Upper lobe of right lung (tissue), 1 donor: ENCODE results near the gene PSMC3IP. TPM values are rescaled to one million over a fixed set of nuclear protein-coding genes. Genes with fewer than 3 reads are reported as not detected.
"Not testable (repeated sequence)": the region's sequence is repeated elsewhere in the genome, so short reads cannot be mapped to it uniquely, and the experiment has no call there.

ENCODE experiments used
- ATAC-seq: fragments of 200-7000 bp; cut with Tn5 transposase; one replicate; pipeline ENCODE4 v1.9.1; 2020; ENCODE audit warnings: mild to moderate bottlenecking, moderate library complexity
- DNase-seq: peaks from one replicate; pipeline ENCODE4 v3.0.0-alpha.2; 2020
- H3K27ac ChIP-seq: fragments of 200-600 bp; one replicate; pipeline ENCODE4 v1.8.0; 2022
- H3K27me3 ChIP-seq: fragments of 200-600 bp; one replicate; pipeline ENCODE4 v1.8.0; 2022; ENCODE audit warnings: mild to moderate bottlenecking
- H3K36me3 ChIP-seq: fragments of 200-600 bp; one replicate; pipeline ENCODE4 v1.8.0; 2022
- H3K4me1 ChIP-seq: fragments of 200-600 bp; one replicate; pipeline ENCODE4 v1.8.0; 2022
- H3K4me3 ChIP-seq: fragments of 200-600 bp; one replicate; pipeline ENCODE4 v1.8.0; 2022; ENCODE audit warnings: mild to moderate bottlenecking
- H3K9me3 ChIP-seq: fragments of 200-600 bp; one replicate; pipeline ENCODE4 v1.8.0; 2022
- CTCF ChIP-seq: fragments of 200-600 bp; IDR thresholded peaks from one replicate; pipeline ENCODE4 v1.8.0; 2022; ENCODE audit warnings: antibody characterized with exemption
- intact Hi-C: fragments of 100-400 bp; cut with DNase I; formaldehyde crosslinking; loops from one replicate; pipeline ENCODE4 v1.11.0; 2022
- total RNA-seq: library from RNA; stranded (reverse); fragmentation: NEBNext Ultra II Directional; extraction: Animal tissue kit (Norgen Biotek cat#: 25700); gene quantifications from one replicate; pipeline ENCODE4 v1.2.1, GENCODE V29; 2021
- donor health status: DM: no; HTN: yes; CAD: no; lungs with severe emphysema.

The PSMC3IP gene
- total RNA-seq, 1 donor from 2014 or later = 4.2 TPM

GRCh38 chr17:42544874-42545283, 32.6 kb downstream of the PSMC3IP start:
- H3K4me1 ChIP-seq = peaks cover 6% of the 10 kb centered on the region
- intact Hi-C loops = no loop called here
- DNase-seq = no peak
- H3K4me3 ChIP-seq = no peak overlapping the region
- no peak overlapping the region for H3K27ac ChIP-seq
- H3K9me3 ChIP-seq = no peaks in the 10 kb centered on the region
- H3K36me3 ChIP-seq = peaks cover 31% of the 10 kb centered on the region
- no peak for ATAC-seq
- no peak for TF ChIP-seq CTCF
- H3K27me3 ChIP-seq = no peaks in the 10 kb centered on the region

- no peak overlapping the region for H3K27ac ChIP-seq
- DNase-seq (peak; percentile 64), ATAC-seq (no peak)
- no peaks in the 10 kb centered on the region for H3K9me3 ChIP-seq
- H3K27me3 ChIP-seq = no peaks in the 10 kb centered on the region
- peaks cover 45% of the 10 kb centered on the region for H3K36me3 ChIP-seq
- intact Hi-C loops = no loop called here
- no peak overlapping the region for H3K4me3 ChIP-seq
- H3K4me1 ChIP-seq = no peaks in the 10 kb centered on the region
- no peak for TF ChIP-seq CTCF
These were observed 34.1 kb downstream of the PSMC3IP start for GRCh38 chr17:42543190-42544079.

GRCh38 chr17:42541041-42541833, 36.3 kb downstream of the PSMC3IP start:
- no peak for DNase-seq
- Histone ChIP-seq H3K27ac (no peak overlapping the region), H3K4me1 (peaks cover 8% of the 10 kb centered on the region), H3K9me3 (no peaks in the 10 kb centered on the region), H3K36me3 (peaks cover 48% of the 10 kb centered on the region), H3K4me3 (no peak overlapping the region), H3K27me3 (no peaks in the 10 kb centered on the region)
- no peak for TF ChIP-seq CTCF
- intact Hi-C loops = no loop called here
- ATAC-seq = no peak

GRCh38 chr17:42540558-42540957, 37.0 kb downstream of the PSMC3IP start:
- H3K9me3 ChIP-seq, ATAC-seq, intact Hi-C loops, H3K27ac ChIP-seq, DNase-seq, H3K4me3 ChIP-seq, H3K27me3 ChIP-seq: not testable (repeated sequence)
- H3K36me3 ChIP-seq = peaks cover 48% of the 10 kb centered on the region
- peaks cover 10% of the 10 kb centered on the region for H3K4me1 ChIP-seq

GRCh38 chr17:42538482-42538881, 39.0 kb downstream of the PSMC3IP start:
- no peak for ATAC-seq
- no peak for DNase-seq
- TF ChIP-seq CTCF = no peak
- no peak overlapping the region for H3K4me3 ChIP-seq
- peaks cover 14% of the 10 kb centered on the region for H3K4me1 ChIP-seq
- H3K27ac ChIP-seq = no peak overlapping the region
- H3K9me3 ChIP-seq = no peaks in the 10 kb centered on the region
- intact Hi-C loops = no loop called here
- H3K36me3 ChIP-seq = peaks cover 48% of the 10 kb centered on the region
- H3K27me3 ChIP-seq = no peaks in the 10 kb centered on the region

- H3K4me3 ChIP-seq = no peak overlapping the region
These were observed 39.6 kb downstream of the PSMC3IP start for GRCh38 chr17:42537826-42538451.

More at GRCh38 chr17:42537826-42538451, 39.6 kb downstream of the PSMC3IP start:
- intact Hi-C loops = no loop called here
- TF ChIP-seq CTCF = no peak
- Histone ChIP-seq H3K36me3 (peaks cover 44% of the 10 kb centered on the region), H3K4me1 (peaks cover 14% of the 10 kb centered on the region), H3K9me3 (no peaks in the 10 kb centered on the region), H3K27ac (no peak overlapping the region), H3K27me3 (no peaks in the 10 kb centered on the region)
- no peak for DNase-seq
- no peak for ATAC-seq
